ENCODE results near the gene PF4V1.

DNA sequence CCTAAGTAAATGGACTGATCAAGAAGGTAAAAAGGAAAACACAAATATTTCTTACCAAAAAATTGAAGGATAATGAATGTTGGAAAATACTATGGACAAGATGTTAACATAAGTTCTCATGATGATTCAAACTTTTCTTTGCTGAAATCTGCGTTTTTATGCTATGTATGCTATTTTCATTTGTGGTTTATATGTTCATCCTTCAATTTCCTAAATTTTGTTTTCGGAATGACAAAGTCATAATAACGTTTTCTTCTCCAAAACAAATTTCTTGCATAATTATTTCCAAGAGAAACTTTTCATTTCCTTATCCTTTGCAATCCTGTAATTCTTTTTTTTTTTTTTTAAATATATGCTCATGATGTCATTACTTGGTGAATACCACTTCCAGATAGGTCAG, 7.8 kb downstream of the PF4V1 start:
- no peak for TF ChIP-seq ZNF274 (IDR thresholded peaks at IDR 0.05; ENCODE audit: low read length)
- no peak for TF ChIP-seq ZNF274 (tag by site-specific recombination; IDR thresholded peaks at IDR 0.05; ENCODE audit: borderline replicate concordance)
- TF ChIP-seq ZNF561 (tag by site-specific recombination; IDR thresholded peaks at IDR 0.05; ENCODE audit: borderline replicate concordance), result no peak
- no peak for TF ChIP-seq ZNF629 (tag by site-specific recombination; IDR thresholded peaks at IDR 0.05)
- TF ChIP-seq TCF7L2 (IDR thresholded peaks at IDR 0.05; ENCODE audit: borderline replicate concordance, low read depth, low read length), result no peak
- no peak for TF ChIP-seq ZFP41 (tag by site-specific recombination; IDR thresholded peaks at IDR 0.05; ENCODE audit: borderline replicate concordance)
- TF ChIP-seq, protein P1, sequence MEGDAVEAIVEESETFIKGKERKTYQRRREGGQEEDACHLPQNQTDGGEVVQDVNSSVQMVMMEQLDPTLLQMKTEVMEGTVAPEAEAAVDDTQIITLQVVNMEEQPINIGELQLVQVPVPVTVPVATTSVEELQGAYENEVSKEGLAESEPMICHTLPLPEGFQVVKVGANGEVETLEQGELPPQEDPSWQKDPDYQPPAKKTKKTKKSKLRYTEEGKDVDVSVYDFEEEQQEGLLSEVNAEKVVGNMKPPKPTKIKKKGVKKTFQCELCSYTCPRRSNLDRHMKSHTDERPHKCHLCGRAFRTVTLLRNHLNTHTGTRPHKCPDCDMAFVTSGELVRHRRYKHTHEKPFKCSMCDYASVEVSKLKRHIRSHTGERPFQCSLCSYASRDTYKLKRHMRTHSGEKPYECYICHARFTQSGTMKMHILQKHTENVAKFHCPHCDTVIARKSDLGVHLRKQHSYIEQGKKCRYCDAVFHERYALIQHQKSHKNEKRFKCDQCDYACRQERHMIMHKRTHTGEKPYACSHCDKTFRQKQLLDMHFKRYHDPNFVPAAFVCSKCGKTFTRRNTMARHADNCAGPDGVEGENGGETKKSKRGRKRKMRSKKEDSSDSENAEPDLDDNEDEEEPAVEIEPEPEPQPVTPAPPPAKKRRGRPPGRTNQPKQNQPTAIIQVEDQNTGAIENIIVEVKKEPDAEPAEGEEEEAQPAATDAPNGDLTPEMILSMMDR (tag by site-specific recombination; IDR thresholded peaks at IDR 0.05), result no peak
- TF ChIP-seq ZNF660 (tag by site-specific recombination; IDR thresholded peaks at IDR 0.05), result no peak
- no peak for TF ChIP-seq GLI2 (tag by site-specific recombination; IDR thresholded peaks at IDR 0.05; ENCODE audit: borderline replicate concordance, low read depth)
- no peak for TF ChIP-seq ZNF221 (tag by site-specific recombination; IDR thresholded peaks at IDR 0.05; ENCODE audit: borderline replicate concordance)
- TF ChIP-seq, protein P2, sequence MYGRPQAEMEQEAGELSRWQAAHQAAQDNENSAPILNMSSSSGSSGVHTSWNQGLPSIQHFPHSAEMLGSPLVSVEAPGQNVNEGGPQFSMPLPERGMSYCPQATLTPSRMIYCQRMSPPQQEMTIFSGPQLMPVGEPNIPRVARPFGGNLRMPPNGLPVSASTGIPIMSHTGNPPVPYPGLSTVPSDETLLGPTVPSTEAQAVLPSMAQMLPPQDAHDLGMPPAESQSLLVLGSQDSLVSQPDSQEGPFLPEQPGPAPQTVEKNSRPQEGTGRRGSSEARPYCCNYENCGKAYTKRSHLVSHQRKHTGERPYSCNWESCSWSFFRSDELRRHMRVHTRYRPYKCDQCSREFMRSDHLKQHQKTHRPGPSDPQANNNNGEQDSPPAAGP (tag by site-specific recombination; IDR thresholded peaks at IDR 0.05), result no peak
- TF ChIP-seq, protein P3, sequence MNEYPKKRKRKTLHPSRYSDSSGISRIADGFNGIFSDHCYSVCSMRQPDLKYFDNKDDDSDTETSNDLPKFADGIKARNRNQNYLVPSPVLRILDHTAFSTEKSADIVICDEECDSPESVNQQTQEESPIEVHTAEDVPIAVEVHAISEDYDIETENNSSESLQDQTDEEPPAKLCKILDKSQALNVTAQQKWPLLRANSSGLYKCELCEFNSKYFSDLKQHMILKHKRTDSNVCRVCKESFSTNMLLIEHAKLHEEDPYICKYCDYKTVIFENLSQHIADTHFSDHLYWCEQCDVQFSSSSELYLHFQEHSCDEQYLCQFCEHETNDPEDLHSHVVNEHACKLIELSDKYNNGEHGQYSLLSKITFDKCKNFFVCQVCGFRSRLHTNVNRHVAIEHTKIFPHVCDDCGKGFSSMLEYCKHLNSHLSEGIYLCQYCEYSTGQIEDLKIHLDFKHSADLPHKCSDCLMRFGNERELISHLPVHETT (tag by site-specific recombination; IDR thresholded peaks at IDR 0.05), result no peak
- TF ChIP-seq BCL11A (tag by site-specific recombination; IDR thresholded peaks at IDR 0.05; ENCODE audit: low read depth), result no peak
- TF ChIP-seq GLI4 (tag by site-specific recombination; IDR thresholded peaks at IDR 0.05), result no peak
